AG08395 (cell line): ENCODE data around the gene OR1I1.

Experiments
- DNase-seq: peaks from one replicate; pipeline ENCODE4 v3.0.0; 2012; ENCODE audit warnings: mixed read lengths, low spot score

Gene OR1I1

DNA sequence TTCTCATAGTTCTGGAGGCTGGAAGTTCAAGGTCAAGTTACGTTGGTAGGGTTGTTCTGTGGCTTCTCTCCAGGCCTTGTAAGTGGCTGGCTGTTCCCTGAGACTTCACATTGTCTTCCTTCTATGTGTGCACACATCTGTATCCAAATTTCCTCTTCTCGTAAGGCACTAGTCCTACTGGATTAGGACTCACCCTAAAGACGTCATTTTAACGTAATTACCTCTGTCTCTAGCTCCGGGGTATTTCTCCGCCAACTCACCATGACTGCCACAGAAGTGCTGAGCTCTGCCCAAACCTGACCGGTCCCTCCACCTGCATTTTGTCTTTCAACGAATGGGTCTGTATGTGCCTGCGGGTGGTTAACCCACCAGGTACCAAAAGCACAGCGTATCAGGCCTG, 16.4 kb downstream of the OR1I1 start:
- no peak for DNase-seq

DNA sequence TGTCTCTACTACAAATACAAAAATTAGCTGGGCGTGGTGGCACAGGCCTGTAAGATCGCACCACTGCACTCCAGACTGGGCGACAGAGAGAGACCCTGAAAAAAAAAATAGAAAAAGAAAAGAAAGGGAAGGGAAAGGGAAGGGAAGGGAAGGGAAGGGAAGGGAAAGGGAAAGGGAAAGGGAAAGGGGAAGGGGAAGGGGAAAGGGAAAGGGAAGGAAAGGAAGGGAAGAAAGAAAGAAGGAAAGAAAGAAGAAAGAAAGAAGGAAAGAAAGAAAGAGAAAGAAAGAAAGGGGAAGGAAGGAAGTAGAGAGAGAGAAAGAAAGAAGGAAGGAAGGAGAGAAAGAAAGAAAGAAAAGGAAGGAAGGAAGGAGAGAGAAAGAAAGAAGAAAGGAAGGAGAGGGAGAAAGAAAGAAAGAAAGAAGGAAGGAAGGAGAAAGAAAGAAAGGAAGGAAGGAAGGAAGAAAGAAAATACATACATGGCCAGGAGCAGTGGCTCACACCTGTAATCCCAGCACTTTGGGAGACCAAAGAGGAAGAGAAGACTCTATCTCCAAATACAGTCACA, 17.1 kb downstream of the OR1I1 start:
- DNase-seq: no peak

DNA sequence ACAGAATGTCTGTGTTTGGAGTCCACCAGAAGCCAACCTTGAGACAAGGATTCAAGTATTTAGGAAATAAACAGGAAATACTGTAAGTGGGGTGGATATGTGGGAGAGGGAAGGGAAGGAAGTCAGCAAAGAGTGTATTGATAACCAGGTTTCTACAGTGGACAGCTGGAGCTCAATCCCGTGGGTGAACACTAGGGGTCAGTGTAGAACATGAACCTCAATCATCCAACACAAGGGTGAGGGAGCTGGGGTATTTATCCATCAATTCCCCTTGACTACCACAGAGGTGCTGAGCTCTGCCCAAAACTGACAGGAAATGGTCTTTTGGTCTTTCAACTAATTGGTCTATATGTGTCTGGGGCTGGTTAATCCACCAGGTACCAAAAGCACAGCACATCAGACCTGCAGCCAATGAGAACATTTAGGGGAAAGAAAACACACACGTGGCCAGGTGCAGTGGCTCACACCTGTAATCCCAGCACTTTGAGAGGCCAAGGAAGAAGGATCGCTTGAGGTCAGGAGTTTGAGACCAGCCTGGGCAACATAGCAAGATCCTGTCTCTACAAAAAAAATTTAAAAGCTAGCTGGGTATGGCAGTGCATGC, 19.6 kb downstream of the OR1I1 start:
- DNase-seq: no peak

DNA sequence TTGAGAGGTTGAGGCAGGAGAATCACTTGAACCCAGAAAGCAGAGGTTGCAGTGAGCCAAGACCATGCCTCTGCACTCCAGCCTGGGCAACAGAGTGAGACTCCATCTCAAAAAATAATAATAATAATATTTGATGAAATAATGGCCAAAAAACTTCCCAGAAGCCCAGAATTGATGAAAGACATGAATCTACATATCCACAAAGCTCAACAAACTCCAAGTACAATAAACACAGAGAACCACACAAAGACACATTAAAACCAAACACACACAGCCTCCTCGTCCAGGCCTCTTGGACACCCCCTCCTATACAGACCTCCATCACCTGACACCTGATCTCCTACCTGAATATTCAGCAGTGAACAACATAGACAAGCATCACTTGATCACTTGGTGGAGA, 22.0 kb downstream of the OR1I1 start:
- DNase-seq: no peak

DNA sequence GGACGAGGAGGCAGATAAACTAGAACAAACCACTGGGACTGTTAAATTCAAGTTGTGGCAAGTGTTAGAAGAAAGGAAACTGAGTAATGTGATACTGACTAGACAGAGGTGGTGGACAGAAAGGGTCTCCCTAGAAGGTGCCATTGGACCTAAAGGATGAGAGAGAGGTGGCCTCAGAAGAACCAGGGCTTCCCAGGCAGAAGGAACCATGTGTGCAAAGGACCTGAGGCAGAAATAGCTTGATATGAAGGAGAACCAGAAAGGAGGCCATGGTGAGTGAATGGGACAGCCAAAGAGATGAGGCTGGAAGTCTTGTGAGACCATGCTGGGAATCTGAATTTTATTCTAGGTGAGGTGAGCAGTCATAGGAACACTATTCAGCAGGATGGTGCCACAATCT, 22.4 kb downstream of the OR1I1 start:
- no peak for DNase-seq

DNA sequence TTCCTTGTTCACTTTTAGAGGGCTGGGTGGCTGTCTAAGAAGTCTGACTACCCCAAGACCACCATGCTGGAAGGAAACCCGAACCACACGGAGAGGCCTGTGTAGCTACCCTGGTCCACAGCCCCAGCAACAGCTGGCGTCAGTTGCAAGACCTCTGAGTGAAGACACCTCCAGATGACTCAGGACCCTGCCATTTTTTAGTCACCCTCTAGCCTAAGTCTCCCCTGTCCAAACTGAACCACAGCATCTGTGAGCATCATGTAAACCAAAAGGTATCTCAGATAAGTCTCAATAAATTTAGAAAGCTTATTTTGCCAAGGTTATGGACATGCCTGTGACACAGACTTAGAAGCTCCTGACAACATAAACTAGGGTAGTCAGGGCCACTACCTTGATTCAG, 23.0 kb downstream of the OR1I1 start:
- no peak for DNase-seq

DNA sequence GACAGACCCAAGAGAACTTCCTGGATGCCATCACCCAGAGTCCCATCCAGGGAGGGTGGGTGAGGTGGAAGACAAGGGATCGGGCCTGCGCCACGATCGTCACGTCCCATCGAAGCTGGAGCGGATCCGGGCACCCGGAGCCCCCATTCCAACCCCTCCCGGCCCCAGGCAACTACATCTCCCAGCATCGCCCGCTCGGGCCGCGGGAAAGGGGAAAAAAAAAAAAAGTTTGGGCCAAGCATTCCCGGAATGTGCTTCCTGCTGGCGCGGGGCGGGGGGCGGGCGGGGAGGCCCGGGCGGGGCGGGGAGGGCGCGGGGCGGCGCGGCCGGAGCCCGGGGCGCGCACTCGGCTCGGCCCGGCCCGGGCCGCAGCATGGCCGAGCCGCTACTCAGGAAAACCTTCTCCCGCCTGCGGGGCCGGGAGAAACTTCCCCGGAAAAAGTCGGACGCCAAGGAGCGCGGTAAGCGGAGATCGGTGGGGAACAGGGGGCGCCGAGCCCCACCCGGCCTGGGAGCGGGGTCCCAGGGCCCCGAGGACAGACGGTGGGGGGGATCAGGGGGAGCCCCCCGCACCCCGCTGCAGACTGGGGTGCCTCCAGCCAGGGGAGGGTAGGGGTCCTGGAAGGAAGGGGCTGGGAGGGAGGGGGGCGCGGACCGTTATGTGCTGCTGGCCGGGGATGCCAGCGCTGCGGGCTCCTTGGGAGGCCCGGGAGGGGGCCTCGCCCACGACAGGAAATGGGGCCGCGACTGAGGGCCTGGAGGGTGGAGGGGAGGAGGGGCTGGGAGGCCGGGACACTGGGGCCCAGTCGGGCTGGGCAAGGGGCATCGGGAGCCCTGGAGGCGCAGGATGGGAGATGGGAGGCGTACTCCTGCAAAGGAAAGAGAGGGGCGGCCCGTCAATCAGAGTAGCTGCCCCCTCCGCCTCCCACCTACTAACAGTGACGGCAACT, 25.3 kb downstream of the OR1I1 start, which contains the start of gene SYDE1:
Gene SYDE1, plus strand, starts transcription at position 341 of the 950 bp plus-strand sequence. Its CDS starts 33 bp downstream, at position 374.
- peak; percentile 89 for DNase-seq

DNA sequence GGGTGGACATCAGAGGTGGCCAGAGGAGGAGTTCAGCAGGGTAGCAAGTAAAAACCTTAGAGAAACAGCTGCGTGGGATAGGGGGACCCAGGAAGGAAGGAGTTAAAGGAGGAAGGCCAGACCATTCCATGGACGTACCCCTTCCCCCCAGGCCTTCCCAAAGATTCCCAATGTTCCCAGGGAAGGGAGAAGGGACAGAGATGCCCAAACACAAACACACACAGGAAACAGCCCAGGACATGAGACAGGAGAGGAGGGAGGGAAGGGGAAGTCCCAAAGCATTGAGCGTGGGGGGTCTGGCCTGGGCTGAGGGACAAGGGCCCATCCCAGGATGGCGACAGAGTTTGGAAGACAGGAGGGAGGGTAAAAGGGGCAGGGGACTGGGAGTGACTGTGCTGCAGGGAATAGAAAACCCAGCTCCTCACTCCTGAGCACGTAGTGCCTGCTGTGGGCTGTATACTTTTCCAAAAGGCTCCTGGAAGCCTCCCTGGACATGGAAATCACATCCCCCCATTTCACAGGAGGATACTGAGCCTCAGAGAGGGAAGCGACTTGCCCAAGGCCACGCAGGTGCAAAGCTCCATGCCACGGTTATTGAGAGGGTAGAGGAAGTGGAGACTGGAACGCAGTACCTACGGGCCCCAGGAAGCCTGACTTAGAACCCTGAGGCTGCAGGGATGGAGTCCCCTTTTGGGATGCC, 26.3 kb downstream of the OR1I1 start:
- no peak for DNase-seq

DNA sequence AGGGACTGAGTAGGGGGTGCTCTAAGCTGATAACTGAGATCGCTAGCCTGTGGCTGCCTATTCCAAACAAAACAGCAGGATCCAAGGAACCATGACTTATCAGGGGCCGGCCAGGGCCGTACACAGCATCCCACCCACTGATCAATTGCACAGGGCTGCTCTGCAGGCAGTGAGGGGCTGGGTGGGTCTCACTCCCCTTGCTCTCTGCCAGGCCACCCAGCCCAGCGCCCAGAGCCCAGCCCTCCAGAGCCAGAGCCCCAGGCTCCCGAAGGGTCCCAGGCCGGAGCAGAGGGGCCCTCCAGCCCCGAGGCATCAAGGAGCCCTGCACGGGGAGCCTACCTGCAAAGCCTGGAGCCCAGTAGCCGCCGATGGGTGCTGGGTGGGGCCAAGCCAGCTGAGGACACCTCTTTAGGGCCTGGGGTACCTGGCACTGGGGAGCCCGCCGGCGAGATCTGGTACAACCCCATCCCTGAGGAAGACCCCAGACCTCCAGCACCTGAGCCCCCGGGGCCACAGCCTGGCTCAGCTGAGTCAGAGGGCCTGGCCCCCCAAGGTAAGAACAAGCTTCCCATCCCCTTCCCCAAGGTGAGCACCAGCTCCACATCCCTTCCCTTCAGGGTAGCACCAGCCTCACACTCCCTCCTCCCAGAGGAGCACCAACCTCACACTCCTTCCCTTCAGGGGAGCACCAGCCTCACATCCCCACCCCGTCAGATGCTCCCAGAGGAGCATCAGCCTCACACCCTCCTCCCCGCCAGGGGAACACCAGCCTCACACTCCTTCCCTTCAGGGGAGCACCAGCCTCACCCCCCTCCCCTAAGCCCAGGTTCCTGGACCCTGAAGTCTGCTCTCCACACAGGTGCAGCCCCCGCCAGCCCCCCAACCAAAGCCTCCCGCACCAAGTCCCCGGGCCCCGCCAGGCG, 27.1 kb downstream of the OR1I1 start:
- DNase-seq: no peak

DNA sequence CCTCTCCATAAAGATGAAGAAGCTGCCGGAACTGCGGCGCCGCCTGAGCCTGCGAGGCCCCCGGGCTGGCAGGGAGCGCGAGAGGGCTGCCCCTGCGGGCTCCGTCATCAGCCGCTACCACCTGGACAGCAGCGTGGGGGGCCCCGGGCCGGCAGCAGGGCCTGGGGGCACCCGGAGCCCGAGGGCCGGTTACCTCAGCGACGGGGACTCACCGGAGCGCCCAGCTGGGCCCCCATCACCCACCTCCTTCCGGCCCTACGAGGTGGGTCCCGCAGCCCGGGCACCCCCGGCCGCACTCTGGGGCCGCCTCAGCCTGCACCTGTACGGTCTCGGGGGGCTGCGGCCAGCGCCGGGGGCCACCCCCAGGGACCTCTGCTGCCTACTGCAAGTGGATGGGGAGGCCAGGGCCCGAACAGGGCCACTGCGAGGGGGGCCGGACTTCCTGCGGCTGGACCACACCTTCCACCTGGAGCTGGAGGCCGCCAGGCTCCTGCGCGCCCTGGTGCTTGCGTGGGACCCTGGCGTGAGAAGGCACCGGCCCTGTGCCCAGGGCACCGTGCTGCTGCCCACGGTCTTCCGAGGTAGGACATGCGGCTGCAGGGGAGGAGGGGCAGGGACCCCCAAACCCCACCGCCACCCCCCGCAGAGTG, 27.9 kb downstream of the OR1I1 start:
- no peak for DNase-seq

DNA sequence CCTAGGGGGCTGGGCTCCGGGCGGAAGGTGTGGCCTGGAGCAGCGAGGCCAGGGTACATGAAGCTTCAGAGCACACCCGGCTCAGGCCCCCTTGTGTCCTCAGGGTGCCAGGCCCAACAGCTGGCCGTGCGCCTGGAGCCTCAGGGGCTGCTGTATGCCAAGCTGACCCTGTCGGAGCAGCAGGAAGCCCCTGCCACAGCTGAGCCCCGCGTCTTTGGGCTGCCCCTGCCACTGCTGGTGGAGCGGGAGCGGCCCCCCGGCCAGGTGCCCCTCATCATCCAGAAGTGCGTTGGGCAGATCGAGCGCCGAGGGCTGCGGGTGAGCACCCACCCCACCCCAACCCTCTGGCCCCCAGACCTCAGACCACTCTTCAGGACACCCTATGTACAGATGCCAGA, 28.4 kb downstream of the OR1I1 start:
- DNase-seq: no peak

DNA sequence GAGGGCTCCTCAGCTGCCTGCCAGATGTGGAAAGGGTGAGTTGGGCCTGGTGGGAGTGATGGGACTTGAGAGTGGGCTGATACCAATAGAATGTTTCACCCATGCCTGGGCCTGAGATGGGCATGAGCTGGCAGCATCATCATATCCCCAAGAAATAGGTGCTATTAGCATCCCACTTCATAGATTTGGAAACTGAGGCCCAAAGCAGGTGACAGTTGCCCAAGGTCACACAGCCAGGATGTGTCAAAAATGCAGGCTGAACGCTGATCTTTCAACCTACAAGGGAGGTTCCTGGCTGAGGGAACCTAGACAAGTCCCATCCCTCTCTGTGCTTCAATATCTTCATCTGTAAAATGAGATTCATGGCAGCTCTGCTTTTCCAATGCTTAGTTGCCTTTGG, 29.7 kb downstream of the OR1I1 start:
- DNase-seq: no peak

DNA sequence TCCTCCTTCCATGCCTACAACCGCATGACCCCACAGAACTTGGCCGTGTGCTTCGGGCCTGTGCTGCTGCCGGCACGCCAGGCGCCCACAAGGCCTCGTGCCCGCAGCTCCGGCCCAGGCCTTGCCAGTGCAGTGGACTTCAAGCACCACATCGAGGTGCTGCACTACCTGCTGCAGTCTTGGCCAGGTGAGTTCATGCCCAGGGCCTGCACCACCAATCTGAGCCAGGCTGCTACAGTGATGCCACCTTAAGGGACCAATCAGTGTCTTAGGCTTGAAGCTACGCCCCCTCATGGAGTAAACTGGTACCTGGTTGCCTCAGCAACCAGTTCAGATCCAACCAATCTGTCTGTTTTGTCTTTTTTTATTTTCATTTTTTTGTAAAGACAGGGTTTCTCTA, 30.4 kb downstream of the OR1I1 start:
- DNase-seq: no peak

DNA sequence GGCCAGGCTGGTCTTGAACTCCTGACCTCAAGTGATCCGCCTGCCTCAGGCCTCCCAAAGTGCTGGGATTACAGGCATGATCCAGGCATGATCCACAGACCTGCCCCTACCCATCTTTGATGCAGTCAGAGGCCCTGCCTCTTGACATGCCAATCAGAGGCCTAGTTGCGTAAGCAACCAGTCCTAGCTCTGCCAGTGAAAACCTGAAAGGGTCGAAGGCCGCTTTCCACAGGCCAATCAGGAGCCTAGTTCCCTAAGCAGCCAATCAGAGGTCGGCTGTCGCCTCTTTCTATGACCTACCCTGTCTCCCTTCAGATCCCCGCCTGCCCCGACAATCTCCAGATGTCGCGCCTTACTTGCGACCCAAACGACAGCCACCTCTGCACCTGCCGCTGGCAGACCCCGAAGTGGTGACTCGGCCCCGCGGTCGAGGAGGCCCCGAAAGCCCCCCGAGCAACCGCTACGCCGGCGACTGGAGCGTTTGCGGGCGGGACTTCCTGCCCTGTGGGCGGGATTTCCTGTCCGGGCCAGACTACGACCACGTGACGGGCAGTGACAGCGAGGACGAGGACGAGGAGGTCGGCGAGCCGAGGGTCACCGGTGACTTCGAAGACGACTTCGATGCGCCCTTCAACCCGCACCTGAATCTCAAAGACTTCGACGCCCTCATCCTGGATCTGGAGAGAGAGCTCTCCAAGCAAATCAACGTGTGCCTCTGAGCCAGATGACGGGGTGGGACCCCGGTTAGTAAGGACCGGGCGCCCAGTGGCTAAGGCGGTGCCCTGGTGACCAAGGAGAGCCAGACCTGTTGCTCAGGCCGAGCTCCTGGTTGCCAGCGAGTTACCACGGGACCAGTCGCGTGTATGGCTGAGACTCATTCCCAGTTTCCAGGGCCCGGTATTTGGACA, 31.5 kb downstream of the OR1I1 start:
- no peak for DNase-seq

DNA sequence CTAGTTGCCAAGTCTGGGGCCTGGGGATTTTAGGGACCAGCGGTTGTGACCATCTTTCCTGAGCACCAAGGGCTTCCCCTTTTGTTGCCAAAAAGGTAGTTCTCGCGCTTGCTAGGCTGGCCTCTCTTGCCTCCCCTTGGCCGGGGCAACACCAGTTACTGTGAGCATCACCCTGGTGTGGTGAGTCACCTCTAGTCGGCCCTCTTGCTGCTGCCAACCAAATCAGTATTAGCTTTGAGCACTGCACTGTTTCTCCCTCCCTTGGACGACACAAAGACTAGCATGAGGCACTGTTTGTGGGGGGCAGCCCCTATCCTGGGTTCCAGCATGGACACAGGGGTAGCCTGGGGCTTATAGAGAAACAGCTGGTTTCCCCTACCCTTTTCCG, 32.1 kb downstream of the OR1I1 start:
- DNase-seq: peak; percentile 73

DNA sequence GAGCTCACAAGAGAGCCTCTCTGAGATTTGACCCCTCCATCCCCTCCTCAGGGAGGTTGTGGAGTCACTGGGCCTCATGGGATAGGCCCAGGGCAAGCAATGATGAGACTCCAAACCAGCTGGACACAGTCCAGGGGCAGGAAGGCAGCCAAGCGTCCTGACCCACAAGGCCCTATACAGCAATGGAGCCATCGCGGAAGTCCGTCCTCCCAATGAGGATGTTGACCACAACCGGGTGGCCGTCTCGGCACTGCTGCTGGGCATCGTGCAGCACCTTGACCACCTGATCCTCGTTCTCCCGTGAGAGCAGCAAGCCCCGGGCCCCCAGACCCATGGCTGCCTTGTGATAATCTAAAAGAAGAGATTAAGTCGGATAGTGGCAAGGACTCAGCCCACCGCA, 33.1 kb downstream of the OR1I1 start:
- peak; percentile 58 for DNase-seq

DNA sequence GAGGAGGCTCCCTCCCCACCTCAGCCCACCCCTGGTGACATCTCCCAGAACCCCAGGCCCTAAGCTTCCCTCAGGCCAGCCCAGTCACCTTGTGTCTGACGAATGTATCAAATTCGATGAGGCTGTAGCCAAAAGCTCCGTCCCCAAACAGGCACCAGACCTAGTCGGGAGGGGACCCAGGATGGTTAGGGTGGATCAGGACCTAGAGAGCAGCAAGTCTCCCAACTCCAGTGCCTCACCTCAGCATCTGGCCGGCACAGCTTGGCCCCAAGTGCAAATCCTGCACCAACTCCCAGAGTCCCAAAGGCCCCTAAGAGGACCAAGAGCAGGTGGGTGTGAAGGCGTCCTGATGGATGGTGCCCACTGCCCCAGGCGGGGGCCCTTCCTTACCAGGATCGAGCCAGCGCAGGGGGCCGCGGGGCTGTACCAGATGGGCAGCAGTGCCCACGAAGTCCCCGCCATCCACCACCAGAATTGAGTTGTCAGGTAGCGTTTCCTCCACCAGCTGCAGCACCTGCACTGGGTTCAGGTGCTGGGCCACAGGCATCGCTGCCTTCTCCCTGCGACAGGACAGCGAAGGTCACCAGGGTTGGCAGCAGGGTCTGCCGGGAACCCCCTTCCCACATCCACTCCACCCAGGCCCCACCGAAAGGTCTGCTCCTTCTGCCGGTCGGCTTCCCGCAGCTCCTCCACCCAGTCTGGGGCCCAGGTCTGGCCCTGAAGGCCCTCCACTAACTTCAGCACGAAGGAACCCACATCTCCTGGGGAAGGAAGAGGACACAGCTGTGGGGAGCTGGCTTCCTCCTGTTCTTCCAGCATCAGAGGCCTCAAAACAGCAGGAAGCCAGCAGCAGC, 34.0 kb downstream of the OR1I1 start:
- no peak for DNase-seq

DNA sequence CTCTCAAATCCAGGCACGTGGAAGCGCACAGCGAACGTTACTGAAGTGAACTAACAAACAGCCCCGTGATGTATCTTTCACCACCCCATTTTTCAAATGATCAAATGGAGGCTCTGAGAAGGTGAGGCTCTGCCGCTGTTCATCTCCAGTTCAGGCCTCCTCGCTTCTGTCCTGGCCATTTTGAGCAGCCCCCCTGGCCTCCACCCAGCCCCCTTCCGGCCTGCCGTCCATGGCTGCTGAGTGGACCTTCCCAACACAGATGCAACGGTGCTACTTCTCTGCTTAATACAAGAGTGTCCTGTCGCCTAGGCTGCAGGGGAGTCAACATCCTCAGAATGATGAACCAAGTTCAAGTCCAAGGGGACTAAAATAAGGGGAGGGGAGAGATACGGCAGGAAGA, 34.8 kb downstream of the OR1I1 start:
- DNase-seq: no peak

DNA sequence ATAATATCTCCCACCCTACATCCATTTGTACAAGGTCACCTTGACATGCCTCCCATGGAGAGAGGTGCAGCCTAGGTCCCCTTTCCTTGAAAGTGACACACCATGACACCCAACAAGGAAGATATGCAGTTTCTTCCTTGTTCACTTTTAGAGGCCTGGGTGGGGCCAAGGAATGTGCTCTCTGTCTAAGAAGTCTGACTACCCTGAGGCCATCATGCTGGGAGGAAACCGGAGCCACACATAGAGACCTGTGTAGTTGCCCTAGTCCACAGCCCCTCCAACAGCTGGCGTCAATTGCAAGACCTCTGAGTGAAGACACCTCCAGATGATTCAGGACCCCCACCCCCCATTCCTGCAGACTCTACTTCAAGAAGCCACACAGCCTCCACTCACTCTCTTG, 36.2 kb downstream of the OR1I1 start:
- no peak for DNase-seq
